ENCODE measurements around the gene KIF5A. TPM values are rescaled to one million over a fixed set of nuclear protein-coding genes. Genes with fewer than 3 reads are reported as not detected.
"Not testable (repeated sequence)": the region's sequence is repeated elsewhere in the genome, so short reads cannot be mapped to it uniquely, and the experiment has no call there.

Gene KIF5A
- total RNA-seq (2021; fragmentation: NEBNext Ultra II Directional; extraction: Animal tissue kit (Norgen Biotek cat#: 25700)) = 1 to 10 TPM; 1.0 to 1.8 (median 1.2) TPM
- long read RNA-seq, partial matches to known transcripts = 0 of 2 reads
- long read RNA-seq, other reads (novel, unspliced or antisense) = 2 of 2 reads

DNA sequence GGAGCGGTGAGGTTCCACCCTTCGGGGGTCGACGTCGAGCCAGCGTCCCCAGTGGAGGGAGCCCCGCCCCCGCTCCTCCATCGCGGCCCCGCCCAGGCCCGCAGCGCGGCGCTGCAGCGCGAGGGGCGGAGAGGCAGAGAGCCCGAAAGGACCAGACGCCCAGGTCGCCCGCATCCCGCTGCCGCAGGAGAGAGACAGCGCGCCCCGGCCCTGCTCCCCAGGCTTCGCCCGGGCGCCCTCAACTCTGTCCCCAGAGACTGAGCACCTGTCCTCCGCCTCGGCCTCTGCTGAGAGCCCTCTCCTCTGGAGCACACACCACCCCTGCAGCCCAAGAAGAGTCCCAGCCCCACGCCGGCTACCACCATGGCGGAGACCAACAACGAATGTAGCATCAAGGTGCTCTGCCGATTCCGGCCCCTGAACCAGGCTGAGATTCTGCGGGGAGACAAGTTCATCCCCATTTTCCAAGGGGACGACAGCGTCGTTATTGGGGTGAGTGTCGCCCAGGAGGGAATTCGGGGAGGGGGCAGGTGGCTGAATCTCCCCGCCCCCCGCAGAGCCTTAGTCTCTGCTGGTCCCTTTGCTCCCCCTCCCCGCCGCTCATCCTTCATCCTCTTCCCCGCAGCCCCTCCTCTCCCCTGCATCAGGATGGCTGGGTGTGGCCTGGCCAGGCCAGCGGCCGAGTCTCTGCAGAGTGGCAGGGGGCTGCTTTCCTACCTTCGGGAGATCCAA lies at the start of gene KIF5A:
TSS of gene KIF5A (plus strand) at position 136 of the 732 bp plus-strand sequence. CDS start at position 364, 228 bp downstream.
- Mint-ChIP-seq H3K36me3 (ENCODE audit: low read depth) (peaks cover 16% of the 10 kb centered on the region), H3K4me3 (peak within 1 kb of the TSS; percentile 87)

DNA sequence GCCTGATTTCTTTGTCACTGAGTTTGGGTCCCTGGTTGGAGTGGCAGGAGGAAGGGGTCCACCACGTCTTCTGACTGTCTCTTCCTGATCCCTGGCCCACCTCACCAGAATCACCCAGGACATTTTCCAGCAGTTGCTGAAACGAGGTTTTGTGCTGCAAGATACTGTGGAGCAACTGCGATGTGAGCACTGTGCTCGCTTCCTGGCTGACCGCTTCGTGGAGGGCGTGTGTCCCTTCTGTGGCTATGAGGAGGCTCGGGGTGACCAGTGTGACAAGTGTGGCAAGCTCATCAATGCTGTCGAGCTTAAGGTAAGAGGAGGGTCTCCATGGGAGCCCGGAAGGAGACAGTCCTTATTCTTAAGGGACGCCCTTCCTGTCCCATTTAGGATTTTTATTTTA lies 49.6 kb upstream of the KIF5A start:
- no peak for DNase-seq
- TF ChIP-seq, protein P1, sequence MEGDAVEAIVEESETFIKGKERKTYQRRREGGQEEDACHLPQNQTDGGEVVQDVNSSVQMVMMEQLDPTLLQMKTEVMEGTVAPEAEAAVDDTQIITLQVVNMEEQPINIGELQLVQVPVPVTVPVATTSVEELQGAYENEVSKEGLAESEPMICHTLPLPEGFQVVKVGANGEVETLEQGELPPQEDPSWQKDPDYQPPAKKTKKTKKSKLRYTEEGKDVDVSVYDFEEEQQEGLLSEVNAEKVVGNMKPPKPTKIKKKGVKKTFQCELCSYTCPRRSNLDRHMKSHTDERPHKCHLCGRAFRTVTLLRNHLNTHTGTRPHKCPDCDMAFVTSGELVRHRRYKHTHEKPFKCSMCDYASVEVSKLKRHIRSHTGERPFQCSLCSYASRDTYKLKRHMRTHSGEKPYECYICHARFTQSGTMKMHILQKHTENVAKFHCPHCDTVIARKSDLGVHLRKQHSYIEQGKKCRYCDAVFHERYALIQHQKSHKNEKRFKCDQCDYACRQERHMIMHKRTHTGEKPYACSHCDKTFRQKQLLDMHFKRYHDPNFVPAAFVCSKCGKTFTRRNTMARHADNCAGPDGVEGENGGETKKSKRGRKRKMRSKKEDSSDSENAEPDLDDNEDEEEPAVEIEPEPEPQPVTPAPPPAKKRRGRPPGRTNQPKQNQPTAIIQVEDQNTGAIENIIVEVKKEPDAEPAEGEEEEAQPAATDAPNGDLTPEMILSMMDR (IDR thresholded peaks at IDR 0.05) = no peak
- H3K27ac Mint-ChIP-seq = no peak overlapping the region
- H3K9me3 Mint-ChIP-seq = no peaks in the 10 kb centered on the region
- peaks cover 2% of the 10 kb centered on the region for H3K27me3 Mint-ChIP-seq (ENCODE audit: insufficient read depth)
- H3K36me3 Mint-ChIP-seq (ENCODE audit: low read depth) = peaks cover 53% of the 10 kb centered on the region
- H3K4me1 Mint-ChIP-seq (ENCODE audit: low read depth) = no peaks in the 10 kb centered on the region
- no peak overlapping the region for H3K4me3 Mint-ChIP-seq

More for the DNA sequence above, at the start of gene KIF5A:
- TF ChIP-seq, protein P1 (IDR thresholded peaks at IDR 0.05) = peak; percentile 38; the same call in 1 of the 2 replicates
- H3K27ac Mint-ChIP-seq = no peak within 1 kb of the TSS
- peaks cover 9% of the 10 kb centered on the region for H3K27me3 Mint-ChIP-seq (ENCODE audit: insufficient read depth)
- DNase-seq = no peak
- peaks cover 60% of the 10 kb centered on the region for H3K4me1 Mint-ChIP-seq (ENCODE audit: low read depth)
- H3K9me3 Mint-ChIP-seq = no peaks in the 10 kb centered on the region

DNA sequence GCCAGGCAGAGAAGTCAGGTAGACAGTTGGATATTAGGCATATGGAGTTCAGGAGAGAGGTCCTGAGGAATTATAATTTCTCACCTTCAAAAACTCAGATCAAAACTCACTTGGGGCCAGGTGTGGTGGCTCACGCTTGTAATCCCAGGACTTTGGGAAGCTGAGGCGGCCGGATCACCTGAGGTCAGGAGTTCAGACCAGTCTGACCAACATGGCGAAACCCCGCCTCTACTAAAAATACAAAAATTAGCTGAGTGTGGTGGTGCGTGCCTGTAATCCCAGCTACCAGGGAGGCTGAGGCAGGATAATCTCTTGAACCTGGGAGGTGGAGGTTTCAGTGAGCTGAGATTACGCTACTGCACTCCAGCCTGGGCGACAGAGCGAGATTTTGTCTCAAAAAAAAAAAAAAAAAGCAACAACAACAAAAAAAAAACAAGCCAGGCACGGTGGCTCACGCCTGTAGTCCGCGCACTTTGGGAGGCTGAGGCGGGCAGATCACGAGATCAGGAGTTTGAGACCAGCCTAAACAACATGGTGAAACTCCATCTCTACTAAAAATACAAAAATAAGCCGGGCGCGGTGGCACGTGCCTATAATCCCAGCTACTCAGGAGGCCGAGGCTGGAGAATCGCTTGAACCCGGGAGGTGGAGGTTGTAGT lies 47.4 kb upstream of the KIF5A start:
- peaks cover 46% of the 10 kb centered on the region for H3K36me3 Mint-ChIP-seq (ENCODE audit: low read depth)
- not testable (repeated sequence) for H3K4me3 Mint-ChIP-seq; DNase-seq; H3K4me1 Mint-ChIP-seq (ENCODE audit: low read depth); H3K27me3 Mint-ChIP-seq (ENCODE audit: insufficient read depth); H3K27ac Mint-ChIP-seq; H3K9me3 Mint-ChIP-seq

DNA sequence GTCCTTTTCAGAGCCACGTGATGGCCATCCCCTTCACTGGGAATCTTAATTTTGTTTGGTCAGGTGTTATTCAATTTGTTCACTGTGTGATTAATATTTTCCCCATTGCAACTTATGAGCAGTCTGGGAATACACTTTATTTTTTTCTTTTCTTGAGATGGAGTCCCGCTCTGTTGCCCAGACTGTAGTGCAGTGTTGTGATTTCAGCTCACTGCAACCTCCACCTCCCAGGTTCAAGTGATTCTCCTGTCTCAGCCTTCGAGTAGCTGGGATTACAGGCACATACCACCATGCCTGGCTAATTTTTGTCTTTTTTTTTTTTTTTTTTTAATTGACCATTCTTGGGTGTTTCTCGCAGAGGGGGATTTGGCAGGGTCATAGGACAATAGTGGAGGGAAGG lies 43.3 kb upstream of the KIF5A start:
- not testable (repeated sequence) for H3K27me3 Mint-ChIP-seq (ENCODE audit: insufficient read depth)

DNA sequence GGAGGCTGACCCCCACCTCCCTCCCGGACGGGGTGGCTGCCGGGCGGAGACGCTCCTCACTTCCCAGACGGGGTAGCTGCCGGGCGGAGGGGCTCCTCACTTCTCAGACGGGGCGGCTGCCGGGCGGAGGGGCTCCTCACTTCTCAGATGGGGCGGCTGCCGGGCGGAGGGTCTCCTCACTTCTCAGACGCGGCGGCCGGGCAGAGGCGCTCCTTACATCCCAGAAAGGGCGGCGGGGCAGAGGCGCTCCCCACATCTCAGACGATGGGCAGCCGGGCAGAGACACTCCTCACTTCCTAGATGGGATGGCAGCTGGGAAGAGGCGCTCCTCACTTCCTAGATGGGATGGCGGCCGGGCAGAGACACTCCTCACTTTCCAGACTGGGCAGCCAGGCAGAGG lies 42.0 kb upstream of the KIF5A start:
- peaks cover 30% of the 10 kb centered on the region for H3K36me3 Mint-ChIP-seq (ENCODE audit: low read depth)

More for the DNA sequence above, 43.3 kb upstream of the KIF5A start:
- not testable (repeated sequence) for H3K4me3 Mint-ChIP-seq; H3K27ac Mint-ChIP-seq; H3K4me1 Mint-ChIP-seq (ENCODE audit: low read depth); DNase-seq; H3K9me3 Mint-ChIP-seq
- H3K36me3 Mint-ChIP-seq (ENCODE audit: low read depth) = peaks cover 25% of the 10 kb centered on the region

DNA sequence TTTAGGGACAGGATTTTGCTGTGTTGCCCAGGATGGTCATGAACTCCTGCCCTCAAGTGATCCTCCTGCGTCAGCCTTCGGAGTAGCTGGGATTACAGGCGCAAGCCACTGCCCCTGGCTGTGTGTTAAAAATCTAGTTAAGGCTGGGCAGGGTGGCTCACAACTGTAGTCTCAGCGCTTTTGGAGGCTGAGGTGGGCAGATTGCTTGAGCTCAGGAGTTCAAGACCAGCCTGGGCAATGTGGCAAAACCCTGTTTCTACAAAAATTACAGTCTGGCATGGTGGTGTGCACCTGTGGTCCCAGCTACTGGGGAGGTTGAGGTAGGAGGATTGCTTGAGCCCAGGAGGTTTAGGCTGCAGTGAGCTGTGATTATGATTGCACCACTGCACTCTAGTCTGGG lies 38.7 kb upstream of the KIF5A start:
- no peak for DNase-seq
- peaks cover 2% of the 10 kb centered on the region; the same call in 1 of the 2 replicates for H3K4me1 Mint-ChIP-seq (ENCODE audit: low read depth)

More for the DNA sequence above, 42.0 kb upstream of the KIF5A start:
- H3K4me3 Mint-ChIP-seq; H3K27ac Mint-ChIP-seq; H3K9me3 Mint-ChIP-seq; H3K4me1 Mint-ChIP-seq (ENCODE audit: low read depth); H3K27me3 Mint-ChIP-seq (ENCODE audit: insufficient read depth); DNase-seq: not testable (repeated sequence)

More for the DNA sequence above, 38.7 kb upstream of the KIF5A start:
- H3K36me3 Mint-ChIP-seq (ENCODE audit: low read depth) = peaks cover 45% of the 10 kb centered on the region
- H3K4me3 Mint-ChIP-seq = no peak overlapping the region
- H3K27me3 Mint-ChIP-seq (ENCODE audit: insufficient read depth) = peaks cover 11% of the 10 kb centered on the region; the same call in 1 of the 2 replicates
- H3K9me3 Mint-ChIP-seq = no peaks in the 10 kb centered on the region
- no peak overlapping the region for H3K27ac Mint-ChIP-seq
- TF ChIP-seq, protein P1 (IDR thresholded peaks at IDR 0.05) = no peak
